ENCODE results near the gene RPA3. TPM values are rescaled to one million over a fixed set of nuclear protein-coding genes. Genes with fewer than 3 reads are reported as not detected.

The RPA3 gene
- total and polyA plus RNA-seq, 2 of the 13 experiments (the other 11 are each of a cell fraction or from before 2014, with no cell fraction given), result 38.3 to 154 TPM

GRCh38 chr7:7682861-7683260 lies 35.5 kb downstream of the RPA3 start:
- H3K9me3 ChIP-seq (ENCODE audit: low read length), result no peaks in the 10 kb centered on the region
- CTCF ChIA-PET (ENCODE audit: low intra/inter-chr PET ratio, low total read pairs), result no interaction called here
- no peaks in the 10 kb centered on the region for H3K27me3 ChIP-seq (ENCODE audit: control insufficient read depth in 1 of 2, insufficient read depth in 2 of 2, low read length in 2 of 2)
- H3K4me3 ChIP-seq (replicated peaks in 1 of 3; ENCODE audit: insufficient read depth in 1 of 3, low read depth in 2 of 3, low read length in 3 of 3), result no peak overlapping the region
- in situ Hi-C loops (cut with HindIII; ENCODE audit: extremely low pct_ligation_motif_present, low pct_unique_long_range_greater_than_20kb), result loop anchor here (5.0 kb wide), 1 partner anchor 74 kb away; no protein-coding TSS in a partner anchor
- no TSS peak for BruUV-seq (replicated peaks)
- no peak for DNase-seq (ENCODE audit: low spot score)
- no peak overlapping the region for H3K27ac ChIP-seq (ENCODE audit: extremely low read length, insufficient read depth, low read length)
- POLR2A ChIA-PET, result no interaction called here
- no peak overlapping the region for H3K9ac ChIP-seq (ENCODE audit: insufficient read depth, low read depth, low read length)
- FAIRE-seq, result no peak
- intact Hi-C loops (cut with micrococcal nuclease; ENCODE audit: unreplicated experiment), result loop anchor here (5.0 kb wide), 2 partner anchors 354 to 534 kb away; no protein-coding TSS in a partner anchor
- no peak overlapping the region for H2AFZ ChIP-seq (ENCODE audit: low read length)
- 94% methylated on average over 5 of the region's 5 CpGs for whole genome bisulfite sequencing (ENCODE audit: low lambda C conversion rate)
- H3K36me3 ChIP-seq (replicated peaks in 1 of 2; ENCODE audit: control insufficient read depth in 1 of 2, insufficient read depth in 2 of 2, low read length in 2 of 2), result peaks cover 0 to 1% of the 10 kb centered on the region in 2 experiments; a peak in 1 of 5 replicates
- no peaks in the 10 kb centered on the region for H3K79me2 ChIP-seq (ENCODE audit: insufficient read depth, low read length)
- no peak for TF ChIP-seq ZNF333 (CRISPR knock-in tag; IDR thresholded peaks at IDR 0.05; ENCODE audit: borderline replicate concordance)
- no peak for TF ChIP-seq ZNF343 (CRISPR knock-in tag; IDR thresholded peaks at IDR 0.05)
- TF ChIP-seq ZNF768 (CRISPR knock-in tag; IDR thresholded peaks at IDR 0.05), result no peak
- TF ChIP-seq LBX2 (CRISPR knock-in tag; IDR thresholded peaks at IDR 0.05; ENCODE audit: borderline replicate concordance), result no peak
- TF ChIP-seq ZBTB38 (CRISPR knock-in tag; IDR thresholded peaks at IDR 0.05), result no peak
- no peak for TF ChIP-seq HOXA5 (CRISPR knock-in tag; IDR thresholded peaks at IDR 0.05)
- TF ChIP-seq SETDB1 (CRISPR knock-in tag; IDR thresholded peaks at IDR 0.05; ENCODE audit: borderline replicate concordance), result no peak
- TF ChIP-seq POGZ (CRISPR knock-in tag; IDR thresholded peaks at IDR 0.05), result no peak
- TF ChIP-seq TERF1 (CRISPR knock-in tag; IDR thresholded peaks at IDR 0.05), result no peak
- TF ChIP-seq NCOA5 (CRISPR knock-in tag; IDR thresholded peaks at IDR 0.05), result no peak
- H3K4me1 ChIP-seq (ENCODE audit: insufficient read depth, low read length), result peaks cover 6% of the 10 kb centered on the region
- no peaks in the 10 kb centered on the region for H4K20me1 ChIP-seq (ENCODE audit: insufficient read depth, low read length)
- ATAC-seq, result no peak
- H3K4me2 ChIP-seq (ENCODE audit: low read depth, low read length), result no peak overlapping the region

All from HepG2 (cell line).